ENCODE data around the gene PRAMEF15.
"Not testable (repeated sequence)": the region's sequence is repeated elsewhere in the genome, so short reads cannot be mapped to it uniquely, and the experiment has no call there.

DNA sequence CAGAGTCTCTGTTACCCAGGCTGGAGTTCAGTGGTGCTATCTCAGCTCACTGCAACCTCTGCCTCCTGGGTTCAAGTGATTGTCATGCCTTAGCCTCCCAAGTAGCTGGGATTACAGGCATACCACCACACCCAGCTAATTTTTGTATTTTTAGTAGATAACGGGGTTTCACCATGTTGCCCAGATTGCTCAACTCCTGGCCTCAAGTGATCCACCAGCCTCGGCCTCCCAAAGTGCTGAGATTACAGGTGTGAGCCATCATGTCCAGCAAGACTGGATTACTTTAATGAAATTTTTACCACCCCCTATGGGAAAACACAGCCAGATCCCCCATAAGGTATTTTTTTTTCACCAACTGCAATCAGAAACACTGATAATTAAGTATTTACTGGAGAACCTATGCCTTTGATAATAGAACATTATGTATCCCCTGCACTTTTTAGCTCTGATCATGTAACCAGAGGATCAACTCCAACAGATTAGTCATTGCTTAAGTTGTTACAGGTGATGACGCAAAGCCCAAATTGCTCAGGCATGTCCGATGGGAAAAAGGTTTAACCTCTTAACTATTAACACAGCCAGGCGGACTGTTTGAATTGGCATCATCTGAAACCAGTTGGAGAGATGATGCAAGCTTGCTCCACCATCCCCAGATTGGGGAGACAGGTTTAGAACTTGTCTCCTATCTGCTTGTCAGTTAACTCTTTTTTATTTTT, 18.0 kb upstream of the PRAMEF15 start:
- not testable (repeated sequence) for TF ChIP-seq TAF1 (IDR thresholded peaks at IDR 0.05; ENCODE audit: borderline replicate concordance, low read depth, low read length); POLR2AphosphoS5 (IDR thresholded peaks at IDR 0.05; ENCODE audit: low read depth, low read length)

Data from GM12892 (cell line).